ENCODE data around the gene NBAS. TPM values are rescaled to one million over a fixed set of nuclear protein-coding genes. Genes with fewer than 3 reads are reported as not detected.

The NBAS gene
- total and polyA plus RNA-seq, 9 of the 15 experiments (the other 6 are each of a cell fraction or from before 2014, with no cell fraction given) = 15.3 to 94.4 (median 69.9) TPM

- TF ChIP-seq ZNF609 (CRISPR knock-in tag; IDR thresholded peaks at IDR 0.05; ENCODE audit: borderline replicate concordance) (peak; percentile 87; the same call in 1 of the 2 replicates), ZNF324 (CRISPR knock-in tag; IDR thresholded peaks at IDR 0.05) (no peak), FOXK1 (CRISPR knock-in tag; IDR thresholded peaks at IDR 0.05; ENCODE audit: borderline replicate concordance) (peak; percentile 91), MEIS2 (IDR thresholded peaks at IDR 0.05; ENCODE audit: partially characterized antibody) (peak; percentile 28), SMC3 (conservative IDR thresholded peaks at IDR 0.05; ENCODE audit: insufficient read depth, low read depth, low read length) (no peak), BHLHE40 (IDR thresholded peaks at IDR 0.05; ENCODE audit: low read length) (no peak; the same call in 1 of the 2 replicates), THRAP3 (IDR thresholded peaks at IDR 0.05; ENCODE audit: borderline replicate concordance) (no peak; the same call in 1 of the 2 replicates), GTF2E2 (tag; IDR thresholded peaks at IDR 0.05) (peak; percentile 99), ATF7 (IDR thresholded peaks at IDR 0.05) (peak; percentile 75), ESRRA (IDR thresholded peaks at IDR 0.05; ENCODE audit: borderline replicate concordance, low read depth) (peak; percentile 69), GTF2A2 (tag; IDR thresholded peaks at IDR 0.05) (peak; percentile 73; the same call in 1 of the 2 replicates), ZMIZ1 (IDR thresholded peaks at IDR 0.05; ENCODE audit: low read depth in 2 of 2, low read length in 2 of 2) (no peak), PATZ1 (CRISPR knock-in tag; IDR thresholded peaks at IDR 0.05; ENCODE audit: borderline replicate concordance) (no peak), ETV1 (tag; conservative IDR thresholded peaks at IDR 0.05; ENCODE audit: low read depth) (peak; percentile 78), EP300 (IDR thresholded peaks at IDR 0.05; ENCODE audit: low read length) (peak; percentile 22; the same call in 1 of the 2 replicates), MXI1 (IDR thresholded peaks at IDR 0.05; ENCODE audit: low read depth, low read length) (no peak), PTRF (tag; IDR thresholded peaks at IDR 0.05) (no peak)
Measured at GRCh38 chr2:15591692-15592463, 30.7 kb upstream of the NBAS start, which contains the start of gene DDX1 (continued).

All from K562 (cell line).